PC-3 (cell line): ENCODE results near the gene PTH2.

Experiments
- EZH2 ChIP-seq: fragments of 300-600 bp; sonication (generic); IDR thresholded peaks from one replicate; pipeline ENCODE4 v1.6.1; 2017; ENCODE audit warnings: antibody characterized with exemption, mild to moderate bottlenecking, low read length; ENCODE audit not compliant: unreplicated experiment
- EZH2phosphoT487 ChIP-seq: fragments of 300-600 bp; sonication (generic); IDR thresholded peaks from 2 replicates; pipeline ENCODE4 v1.6.1; 2018; ENCODE audit warnings: mild to moderate bottlenecking, antibody characterized with exemption, low read length, borderline replicate concordance
- TF ChIP-seq, protein P1 (sequence below): fragments of 300-600 bp; sonication (generic); conservative IDR thresholded peaks from 2 replicates; pipeline ENCODE4 v1.5.1; 2017; ENCODE audit warnings: antibody characterized with exemption, low read depth, mild to moderate bottlenecking, low read length

DNA sequence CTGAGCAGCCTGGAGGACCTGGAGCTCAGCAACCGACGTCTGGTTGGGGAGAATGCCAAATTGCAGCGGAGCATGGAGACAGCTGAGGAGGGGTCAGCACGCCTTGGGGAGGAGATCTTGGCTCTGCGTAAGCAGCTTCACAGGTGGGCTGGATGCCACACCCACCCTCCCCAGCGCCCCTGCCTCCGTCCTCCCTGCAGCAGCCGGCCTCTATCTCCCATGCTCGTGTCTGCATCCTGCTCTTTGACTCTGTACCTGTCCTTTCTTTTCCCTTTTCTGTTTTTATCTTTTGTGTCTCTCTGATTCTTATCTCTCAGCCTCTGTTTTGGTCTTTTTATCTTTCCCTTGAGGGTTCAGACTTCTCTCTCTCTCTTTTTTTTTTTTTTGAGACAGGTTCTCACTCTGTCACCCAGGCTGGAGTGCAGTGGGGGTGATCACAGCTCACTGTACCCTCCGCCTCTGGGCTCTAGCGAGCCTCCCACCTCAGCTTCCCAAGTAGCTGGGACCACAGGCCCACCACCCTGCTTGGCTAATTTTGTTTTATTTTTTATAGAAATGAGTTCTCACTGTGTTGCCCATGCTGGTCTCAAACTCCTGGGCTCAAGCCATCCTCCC is 25.1 kb downstream of the PTH2 start:
- TF ChIP-seq, protein P1, sequence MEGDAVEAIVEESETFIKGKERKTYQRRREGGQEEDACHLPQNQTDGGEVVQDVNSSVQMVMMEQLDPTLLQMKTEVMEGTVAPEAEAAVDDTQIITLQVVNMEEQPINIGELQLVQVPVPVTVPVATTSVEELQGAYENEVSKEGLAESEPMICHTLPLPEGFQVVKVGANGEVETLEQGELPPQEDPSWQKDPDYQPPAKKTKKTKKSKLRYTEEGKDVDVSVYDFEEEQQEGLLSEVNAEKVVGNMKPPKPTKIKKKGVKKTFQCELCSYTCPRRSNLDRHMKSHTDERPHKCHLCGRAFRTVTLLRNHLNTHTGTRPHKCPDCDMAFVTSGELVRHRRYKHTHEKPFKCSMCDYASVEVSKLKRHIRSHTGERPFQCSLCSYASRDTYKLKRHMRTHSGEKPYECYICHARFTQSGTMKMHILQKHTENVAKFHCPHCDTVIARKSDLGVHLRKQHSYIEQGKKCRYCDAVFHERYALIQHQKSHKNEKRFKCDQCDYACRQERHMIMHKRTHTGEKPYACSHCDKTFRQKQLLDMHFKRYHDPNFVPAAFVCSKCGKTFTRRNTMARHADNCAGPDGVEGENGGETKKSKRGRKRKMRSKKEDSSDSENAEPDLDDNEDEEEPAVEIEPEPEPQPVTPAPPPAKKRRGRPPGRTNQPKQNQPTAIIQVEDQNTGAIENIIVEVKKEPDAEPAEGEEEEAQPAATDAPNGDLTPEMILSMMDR: no peak
- TF ChIP-seq EZH2: no peak
- no peak for TF ChIP-seq EZH2phosphoT487
